ENCODE results near the gene CATSPER3. TPM values are rescaled to one million over a fixed set of nuclear protein-coding genes. Genes with fewer than 3 reads are reported as not detected.

The CATSPER3 gene
- total and polyA plus RNA-seq, 2 of the 13 experiments (the other 11 are each of a cell fraction or from before 2014, with no cell fraction given) = 0.33 to 0.37 TPM

GRCh38 chr5:135033901-135034235 lies 66.2 kb downstream of the CATSPER3 start, which contains the start of gene PITX1 (continued):
- TF ChIP-seq, protein P1, sequence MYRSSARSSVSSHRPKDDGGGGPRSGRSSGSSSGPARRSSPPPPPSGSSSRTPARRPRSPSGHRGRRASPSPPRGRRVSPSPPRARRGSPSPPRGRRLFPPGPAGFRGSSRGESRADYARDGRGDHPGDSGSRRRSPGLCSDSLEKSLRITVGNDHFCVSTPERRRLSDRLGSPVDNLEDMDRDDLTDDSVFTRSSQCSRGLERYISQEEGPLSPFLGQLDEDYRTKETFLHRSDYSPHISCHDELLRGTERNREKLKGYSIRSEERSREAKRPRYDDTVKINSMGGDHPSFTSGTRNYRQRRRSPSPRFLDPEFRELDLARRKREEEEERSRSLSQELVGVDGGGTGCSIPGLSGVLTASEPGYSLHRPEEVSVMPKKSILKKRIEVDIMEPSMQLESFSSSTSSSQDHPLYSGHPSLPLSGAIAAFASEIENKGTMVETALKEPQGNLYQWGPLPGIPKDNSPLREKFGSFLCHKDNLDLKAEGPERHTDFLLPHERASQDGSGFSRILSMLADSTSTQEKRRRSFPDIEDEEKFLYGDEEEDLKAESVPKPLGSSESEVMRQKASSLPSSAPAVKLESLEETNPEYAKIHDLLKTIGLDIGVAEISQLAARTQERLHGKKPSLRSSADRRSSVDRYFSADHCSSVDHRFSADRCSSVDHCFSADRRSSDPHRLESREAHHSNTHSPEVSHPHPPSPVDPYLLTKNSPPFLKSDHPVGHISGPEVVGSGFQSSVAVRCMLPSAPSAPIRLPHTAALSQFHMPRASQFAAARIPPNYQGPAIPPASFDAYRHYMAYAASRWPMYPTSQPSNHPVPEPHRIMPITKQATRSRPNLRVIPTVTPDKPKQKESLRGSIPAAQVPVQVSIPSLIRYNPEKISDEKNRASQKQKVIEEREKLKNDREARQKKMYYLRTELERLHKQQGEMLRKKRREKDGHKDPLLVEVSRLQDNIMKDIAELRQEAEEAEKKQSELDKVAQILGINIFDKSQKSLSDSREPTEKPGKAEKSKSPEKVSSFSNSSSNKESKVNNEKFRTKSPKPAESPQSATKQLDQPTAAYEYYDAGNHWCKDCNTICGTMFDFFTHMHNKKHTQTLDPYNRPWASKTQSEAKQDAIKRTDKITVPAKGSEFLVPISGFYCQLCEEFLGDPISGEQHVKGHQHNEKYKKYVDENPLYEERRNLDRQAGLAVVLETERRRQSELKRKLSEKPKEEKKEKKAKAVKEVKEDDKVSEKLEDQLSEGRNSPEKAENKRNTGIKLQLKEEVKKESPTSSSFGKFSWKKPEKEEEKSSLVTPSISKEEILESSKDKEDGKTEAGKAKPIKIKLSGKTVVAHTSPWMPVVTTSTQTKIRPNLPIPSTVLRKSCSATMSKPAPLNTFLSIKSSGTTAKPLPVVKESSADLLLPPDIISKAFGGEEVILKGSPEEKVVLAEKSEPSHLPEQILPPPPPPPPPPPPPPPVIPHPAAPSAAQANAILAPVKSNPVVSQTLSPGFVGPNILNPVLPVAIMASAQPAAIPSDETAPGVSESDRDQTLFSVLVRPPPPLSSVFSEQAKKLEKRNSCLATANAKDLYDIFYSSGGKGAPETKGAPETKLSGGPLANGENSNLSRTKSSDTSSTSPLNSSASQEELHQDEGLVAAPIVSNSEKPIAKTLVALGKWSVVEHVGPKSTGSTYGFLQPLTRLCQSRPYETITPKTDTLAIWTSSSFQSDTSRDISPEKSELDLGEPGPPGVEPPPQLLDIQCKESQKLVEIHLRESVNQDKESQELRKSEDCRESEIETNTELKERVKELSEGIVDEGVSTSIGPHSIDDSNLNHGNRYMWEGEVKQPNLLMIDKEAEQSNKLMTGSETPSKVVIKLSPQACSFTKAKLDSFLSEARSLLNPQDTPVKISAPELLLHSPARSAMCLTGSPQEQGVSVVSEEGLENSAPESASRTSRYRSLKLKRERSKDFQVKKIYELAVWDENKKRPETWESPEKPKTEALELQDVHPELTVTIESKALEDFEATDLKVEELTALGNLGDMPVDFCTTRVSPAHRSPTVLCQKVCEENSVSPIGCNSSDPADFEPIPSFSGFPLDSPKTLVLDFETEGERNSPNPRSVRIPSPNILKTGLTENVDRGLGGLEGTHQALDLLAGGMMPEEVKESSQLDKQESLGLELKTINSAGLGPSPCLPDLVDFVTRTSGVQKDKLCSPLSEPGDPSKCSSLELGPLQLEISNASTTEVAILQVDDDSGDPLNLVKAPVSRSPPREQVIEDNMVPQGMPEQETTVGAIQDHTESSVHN (CRISPR knock-in tag; IDR thresholded peaks at IDR 0.05) = no peak
- TF ChIP-seq ZBTB42 (CRISPR knock-in tag; IDR thresholded peaks at IDR 0.05) (no peak), CSRNP1 (CRISPR knock-in tag; IDR thresholded peaks at IDR 0.05) (no peak), RBM39 (IDR thresholded peaks at IDR 0.05; ENCODE audit: low read depth, low read length, poor library complexity, severe bottlenecking) (no peak), PAWR (CRISPR knock-in tag; IDR thresholded peaks at IDR 0.05; ENCODE audit: borderline replicate concordance) (no peak), ZNF124 (CRISPR knock-in tag; IDR thresholded peaks at IDR 0.05) (no peak), RBFOX2 (IDR thresholded peaks at IDR 0.05; ENCODE audit: low read depth, low read length) (peak; percentile 42), SMAD1 (CRISPR knock-in tag; IDR thresholded peaks at IDR 0.05; ENCODE audit: borderline replicate concordance, low read depth) (no peak), ZNF143 (CRISPR knock-in tag; IDR thresholded peaks at IDR 0.05) (0 out of 2 replicates have a peak, but pooled peaks have one; percentile 47), NFKBIZ (CRISPR knock-in tag; IDR thresholded peaks at IDR 0.05) (no peak), LBX2 (CRISPR knock-in tag; IDR thresholded peaks at IDR 0.05; ENCODE audit: borderline replicate concordance) (no peak), SIX1 (CRISPR knock-in tag; IDR thresholded peaks at IDR 0.05; ENCODE audit: borderline replicate concordance) (no peak), PHF20 (CRISPR knock-in tag; IDR thresholded peaks at IDR 0.05) (no peak), MIER3 (CRISPR knock-in tag; IDR thresholded peaks at IDR 0.05; ENCODE audit: borderline replicate concordance) (no peak), PRDM15 (CRISPR knock-in tag; IDR thresholded peaks at IDR 0.05) (peak; percentile 86), JARID2 (CRISPR knock-in tag; IDR thresholded peaks at IDR 0.05; ENCODE audit: insufficient replicate concordance) (no peak)
